ENCODE data around the gene ZNF618.
A peak's percentile ranks its signal among the peaks of the same experiment; 100 is the strongest.
"Not testable (repeated sequence)": the region's sequence is repeated elsewhere in the genome, so short reads cannot be mapped to it uniquely, and the experiment has no call there.

The ZNF618 gene

DNA sequence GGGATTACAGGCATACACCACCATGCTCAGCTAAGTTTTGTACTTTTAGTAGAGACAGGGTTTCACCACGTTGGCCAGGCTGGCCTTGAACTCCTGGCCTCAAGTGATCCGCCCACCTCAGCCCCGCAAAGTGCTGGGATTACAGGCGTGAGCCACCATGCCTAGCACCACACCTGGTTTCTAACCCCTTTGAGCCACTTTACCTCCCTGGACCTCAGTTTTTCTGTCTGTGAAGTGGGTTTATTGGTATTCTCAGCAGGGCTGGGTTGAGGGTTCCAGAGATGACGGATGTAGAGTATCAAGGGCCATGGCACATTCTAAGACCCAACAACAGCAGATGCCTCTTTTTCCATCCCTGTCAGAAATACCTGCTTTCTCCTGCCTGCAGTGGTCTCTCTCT lies 163.4 kb downstream of the ZNF618 start:
- no peak for ATAC-seq (ENCODE audit: low read depth)
- H3K36me3 ChIP-seq (ENCODE audit: low read depth), result peaks cover 3% of the 10 kb centered on the region
- TF ChIP-seq, protein P1, sequence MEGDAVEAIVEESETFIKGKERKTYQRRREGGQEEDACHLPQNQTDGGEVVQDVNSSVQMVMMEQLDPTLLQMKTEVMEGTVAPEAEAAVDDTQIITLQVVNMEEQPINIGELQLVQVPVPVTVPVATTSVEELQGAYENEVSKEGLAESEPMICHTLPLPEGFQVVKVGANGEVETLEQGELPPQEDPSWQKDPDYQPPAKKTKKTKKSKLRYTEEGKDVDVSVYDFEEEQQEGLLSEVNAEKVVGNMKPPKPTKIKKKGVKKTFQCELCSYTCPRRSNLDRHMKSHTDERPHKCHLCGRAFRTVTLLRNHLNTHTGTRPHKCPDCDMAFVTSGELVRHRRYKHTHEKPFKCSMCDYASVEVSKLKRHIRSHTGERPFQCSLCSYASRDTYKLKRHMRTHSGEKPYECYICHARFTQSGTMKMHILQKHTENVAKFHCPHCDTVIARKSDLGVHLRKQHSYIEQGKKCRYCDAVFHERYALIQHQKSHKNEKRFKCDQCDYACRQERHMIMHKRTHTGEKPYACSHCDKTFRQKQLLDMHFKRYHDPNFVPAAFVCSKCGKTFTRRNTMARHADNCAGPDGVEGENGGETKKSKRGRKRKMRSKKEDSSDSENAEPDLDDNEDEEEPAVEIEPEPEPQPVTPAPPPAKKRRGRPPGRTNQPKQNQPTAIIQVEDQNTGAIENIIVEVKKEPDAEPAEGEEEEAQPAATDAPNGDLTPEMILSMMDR (IDR thresholded peaks at IDR 0.05; ENCODE audit: poor library complexity, severe bottlenecking), result no peak
- no peak overlapping the region for H3K4me3 ChIP-seq (ENCODE audit: severe bottlenecking)
- no peak for DNase-seq (ENCODE audit: low spot score)
- H3K4me1 ChIP-seq (ENCODE audit: insufficient read depth, poor library complexity, severe bottlenecking), result no peaks in the 10 kb centered on the region
- no peaks in the 10 kb centered on the region for H3K27me3 ChIP-seq (ENCODE audit: insufficient read depth, poor library complexity, severe bottlenecking)
- H3K27ac ChIP-seq (ENCODE audit: poor library complexity, severe bottlenecking), result no peak overlapping the region
- no peaks in the 10 kb centered on the region for H3K9me3 ChIP-seq (ENCODE audit: severe bottlenecking)

DNA sequence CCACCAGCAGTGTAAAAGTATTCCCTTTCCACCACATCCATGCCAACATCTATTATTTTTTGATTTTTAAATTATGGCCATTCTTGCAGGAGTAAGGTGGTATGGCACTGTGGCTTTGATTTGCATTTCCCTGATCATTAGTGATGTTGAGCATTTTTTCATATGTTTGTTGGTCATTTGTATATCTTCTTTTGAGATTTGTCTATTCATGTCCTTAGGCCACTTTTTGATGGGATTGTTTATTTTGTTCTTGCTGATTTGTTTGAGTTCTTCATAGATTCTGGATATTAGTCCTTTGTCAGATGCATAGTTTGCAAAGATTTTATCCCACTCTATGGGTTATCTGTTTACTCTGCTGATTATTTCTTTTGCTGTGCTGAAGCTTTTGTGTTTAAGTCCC lies 167.6 kb downstream of the ZNF618 start:
- not testable (repeated sequence) for H3K27me3 ChIP-seq (ENCODE audit: insufficient read depth, poor library complexity, severe bottlenecking); H3K9me3 ChIP-seq (ENCODE audit: severe bottlenecking); DNase-seq (ENCODE audit: low spot score); ATAC-seq (ENCODE audit: low read depth); H3K27ac ChIP-seq (ENCODE audit: poor library complexity, severe bottlenecking); H3K4me1 ChIP-seq (ENCODE audit: insufficient read depth, poor library complexity, severe bottlenecking); H3K4me3 ChIP-seq (ENCODE audit: severe bottlenecking)
- H3K36me3 ChIP-seq (ENCODE audit: low read depth), result peaks cover 12% of the 10 kb centered on the region; the same call in 1 of the 2 replicates

DNA sequence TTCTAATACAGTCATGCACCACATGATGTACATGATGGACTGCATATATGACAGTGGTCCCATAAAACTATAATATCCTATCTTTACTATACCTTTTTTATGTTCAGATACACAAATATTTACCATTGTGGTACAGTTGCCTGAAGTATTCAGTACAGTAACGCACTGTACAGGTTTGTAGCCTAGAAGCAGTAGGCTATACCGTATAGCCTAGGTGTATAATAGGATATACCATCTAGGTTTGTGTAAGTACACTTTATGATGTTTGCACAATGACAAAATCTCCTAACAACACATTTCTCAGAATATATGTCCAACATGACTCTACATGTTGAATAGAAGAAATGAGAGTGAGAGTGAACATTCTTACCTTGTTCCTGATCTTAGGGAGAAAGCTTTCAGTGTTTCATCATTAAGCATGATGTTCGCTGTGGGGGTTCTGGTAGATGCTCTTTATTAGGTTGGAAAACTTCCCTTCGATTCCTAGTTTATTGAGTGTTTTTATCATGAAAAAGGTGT lies 170.2 kb downstream of the ZNF618 start:
- Histone ChIP-seq H3K9me3 (ENCODE audit: severe bottlenecking) (no peaks in the 10 kb centered on the region), H3K27me3 (ENCODE audit: insufficient read depth, poor library complexity, severe bottlenecking) (no peaks in the 10 kb centered on the region), H3K36me3 (ENCODE audit: low read depth) (peaks cover 17% of the 10 kb centered on the region; the same call in 1 of the 2 replicates), H3K27ac (ENCODE audit: poor library complexity, severe bottlenecking) (no peak overlapping the region), H3K4me3 (ENCODE audit: severe bottlenecking) (no peak overlapping the region), H3K4me1 (ENCODE audit: insufficient read depth, poor library complexity, severe bottlenecking) (peaks cover 3% of the 10 kb centered on the region)
- TF ChIP-seq, protein P1 (IDR thresholded peaks at IDR 0.05; ENCODE audit: poor library complexity, severe bottlenecking), result no peak
- DNase-seq (ENCODE audit: low spot score), result no peak
- no peak for ATAC-seq (ENCODE audit: low read depth)

DNA sequence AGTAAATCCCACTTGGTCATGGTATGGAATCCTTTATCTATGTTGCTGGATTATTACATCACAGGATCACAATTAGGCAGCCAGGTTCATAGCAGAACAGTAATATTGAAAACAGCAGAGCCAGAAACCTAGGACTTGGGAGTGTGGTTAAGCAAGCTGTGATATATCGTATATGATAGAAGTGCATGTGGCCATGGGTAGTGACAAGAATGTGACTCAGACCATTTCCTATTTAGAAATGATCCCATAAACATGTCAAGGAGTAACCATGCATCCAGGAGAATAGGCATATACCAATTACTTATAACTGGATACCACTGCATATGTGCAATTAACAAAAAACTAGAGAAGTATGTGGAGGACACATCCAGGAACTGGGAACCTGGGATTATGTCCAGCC lies 170.8 kb downstream of the ZNF618 start:
- H3K27ac ChIP-seq (ENCODE audit: poor library complexity, severe bottlenecking), result no peak overlapping the region
- H3K27me3 ChIP-seq (ENCODE audit: insufficient read depth, poor library complexity, severe bottlenecking), result no peaks in the 10 kb centered on the region
- H3K36me3 ChIP-seq (ENCODE audit: low read depth), result peaks cover 17% of the 10 kb centered on the region; the same call in 1 of the 2 replicates
- H3K4me3 ChIP-seq (ENCODE audit: severe bottlenecking), result no peak overlapping the region
- no peaks in the 10 kb centered on the region for H3K9me3 ChIP-seq (ENCODE audit: severe bottlenecking)
- DNase-seq (ENCODE audit: low spot score), result no peak
- peaks cover 3% of the 10 kb centered on the region for H3K4me1 ChIP-seq (ENCODE audit: insufficient read depth, poor library complexity, severe bottlenecking)
- TF ChIP-seq, protein P1 (IDR thresholded peaks at IDR 0.05; ENCODE audit: poor library complexity, severe bottlenecking), result no peak
- no peak for ATAC-seq (ENCODE audit: low read depth)

DNA sequence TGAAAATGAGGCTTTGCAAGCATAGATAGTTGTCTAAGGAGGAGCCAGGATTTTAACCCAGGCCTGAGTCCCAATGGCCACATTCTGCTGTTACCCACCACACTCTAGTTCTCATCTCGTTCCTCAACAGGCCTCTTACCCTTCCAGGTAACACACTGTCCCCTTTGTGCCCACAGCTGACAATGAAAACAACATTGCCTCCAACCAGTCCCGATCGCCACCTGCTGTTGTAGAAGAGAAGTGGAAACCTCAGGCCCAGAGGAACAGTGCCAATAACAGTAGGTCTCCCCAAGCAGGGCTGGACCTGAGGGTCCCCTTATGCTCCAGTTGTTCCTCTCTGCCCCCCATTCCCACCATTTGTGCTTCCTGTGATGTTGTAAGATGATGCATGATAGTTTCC lies 171.6 kb downstream of the ZNF618 start:
- no peak overlapping the region for H3K4me3 ChIP-seq (ENCODE audit: severe bottlenecking)
- TF ChIP-seq, protein P1 (IDR thresholded peaks at IDR 0.05; ENCODE audit: poor library complexity, severe bottlenecking), result no peak
- ATAC-seq (ENCODE audit: low read depth), result peak; percentile 29; the same call in 1 of the 3 replicates
- no peak overlapping the region for H3K27ac ChIP-seq (ENCODE audit: poor library complexity, severe bottlenecking)
- H3K9me3 ChIP-seq (ENCODE audit: severe bottlenecking), result no peaks in the 10 kb centered on the region
- no peaks in the 10 kb centered on the region for H3K27me3 ChIP-seq (ENCODE audit: insufficient read depth, poor library complexity, severe bottlenecking)
- DNase-seq (ENCODE audit: low spot score), result no peak
- H3K4me1 ChIP-seq (ENCODE audit: insufficient read depth, poor library complexity, severe bottlenecking), result peaks cover 3% of the 10 kb centered on the region
- peaks cover 17% of the 10 kb centered on the region; the same call in 1 of the 2 replicates for H3K36me3 ChIP-seq (ENCODE audit: low read depth)
